HAP-1 (cell line): ENCODE results near the gene KRTAP3-2.

Experiments used
- DNase-seq, 2 experiments: peaks; one replicate each; pipeline ENCODE4 v3.0.0-alpha.2; 2016 to 2020; ENCODE audit warnings: low spot score in 2 of 2
- H3K27me3 ChIP-seq: fragments of 250-450 bp; sonication (Bioruptor Pico); 2 replicates; pipeline ENCODE4 v1.5.1; 2020; ENCODE audit warnings: low read depth, mild to moderate bottlenecking, moderate library complexity
- H3K36me3 ChIP-seq: fragments of 250-450 bp; sonication (Bioruptor Pico); replicated peaks from 2 replicates; pipeline ENCODE4 v1.5.1; 2020; ENCODE audit warnings: mild to moderate bottlenecking
- H3K4me1 ChIP-seq: fragments of 250-450 bp; sonication (Bioruptor Pico); 2 replicates; pipeline ENCODE4 v1.5.1; 2020; ENCODE audit warnings: mild to moderate bottlenecking
- H3K4me3 ChIP-seq: fragments of 250-450 bp; sonication (Bioruptor Pico); 2 replicates; pipeline ENCODE4 v1.5.1; 2020; ENCODE audit warnings: mild to moderate bottlenecking, moderate library complexity
- H3K9me3 ChIP-seq: fragments of 250-450 bp; sonication (Bioruptor Pico); 2 replicates; pipeline ENCODE4 v1.5.1; 2020; ENCODE audit warnings: mild to moderate bottlenecking, moderate library complexity
- in situ Hi-C: fragments of 300-500 bp; cut with MboI; formaldehyde crosslinking; loops from 3 replicates; pipeline ENCODE4 v1.14.3; 2020; ENCODE audit warnings: low sequenced_read_pairs, inconsistent platforms, mixed read lengths

Gene KRTAP3-2

GRCh38 chr17:40974366-40974765, 25.3 kb downstream of the KRTAP3-2 start:
- in situ Hi-C loops: no loop called here
- H3K9me3 ChIP-seq: no peaks in the 10 kb centered on the region
- no peak for DNase-seq
- H3K4me3 ChIP-seq: no peak overlapping the region
- H3K27me3 ChIP-seq: peaks cover 11% of the 10 kb centered on the region
- H3K36me3 ChIP-seq: no peaks in the 10 kb centered on the region
- H3K4me1 ChIP-seq: no peaks in the 10 kb centered on the region

DNA sequence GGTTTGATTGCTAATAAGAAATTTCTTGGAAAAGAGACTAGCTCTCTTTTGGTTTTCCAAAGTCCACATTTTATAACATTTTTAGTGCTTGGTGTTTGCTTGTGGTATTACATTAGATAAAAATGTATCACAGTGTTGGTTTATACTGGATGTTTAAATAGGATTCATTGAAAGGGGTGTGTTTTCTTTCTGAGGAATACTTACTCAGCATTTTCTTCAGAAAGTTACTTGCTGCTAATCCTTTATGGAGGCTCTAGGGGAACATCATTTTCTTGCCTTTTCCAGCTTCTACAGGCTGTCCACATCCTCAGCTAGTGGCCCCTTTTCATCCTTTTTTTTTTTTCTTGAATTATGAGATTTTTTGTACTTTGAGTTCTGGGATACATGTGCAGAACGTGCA, 32.1 kb downstream of the KRTAP3-2 start:
- Histone ChIP-seq H3K4me1 (no peaks in the 10 kb centered on the region), H3K9me3 (no peaks in the 10 kb centered on the region), H3K36me3 (no peaks in the 10 kb centered on the region), H3K27me3 (peaks cover 9% of the 10 kb centered on the region), H3K4me3 (no peak overlapping the region)
- in situ Hi-C loops: no loop called here
- no peak for DNase-seq

DNA sequence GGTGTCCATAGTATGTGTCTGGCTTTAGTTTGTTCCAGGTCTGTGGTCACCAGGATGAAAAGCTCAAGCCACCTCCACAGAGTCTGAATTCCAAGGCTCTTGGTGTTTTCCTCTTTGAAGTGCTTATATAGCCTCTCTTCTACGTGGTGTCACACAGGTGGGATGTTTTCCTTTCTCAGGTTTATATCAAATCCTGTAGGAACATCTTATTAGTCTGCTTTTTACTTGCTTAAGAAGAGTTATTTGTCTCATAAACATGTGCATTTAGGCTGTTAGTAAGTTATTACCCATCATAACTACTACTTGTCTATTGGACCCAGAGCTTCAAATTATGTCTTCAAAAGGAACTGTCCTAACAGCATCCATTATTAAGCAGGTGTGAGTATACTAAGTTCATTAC, 32.9 kb downstream of the KRTAP3-2 start, which contains the start of gene KRT39:
TSS of gene KRT39 (minus strand) at position 101 of the 400 bp plus-strand sequence. CDS start at position 9, 92 bp downstream.
- in situ Hi-C loops: no loop called here
- H3K9me3 ChIP-seq: no peaks in the 10 kb centered on the region

DNA sequence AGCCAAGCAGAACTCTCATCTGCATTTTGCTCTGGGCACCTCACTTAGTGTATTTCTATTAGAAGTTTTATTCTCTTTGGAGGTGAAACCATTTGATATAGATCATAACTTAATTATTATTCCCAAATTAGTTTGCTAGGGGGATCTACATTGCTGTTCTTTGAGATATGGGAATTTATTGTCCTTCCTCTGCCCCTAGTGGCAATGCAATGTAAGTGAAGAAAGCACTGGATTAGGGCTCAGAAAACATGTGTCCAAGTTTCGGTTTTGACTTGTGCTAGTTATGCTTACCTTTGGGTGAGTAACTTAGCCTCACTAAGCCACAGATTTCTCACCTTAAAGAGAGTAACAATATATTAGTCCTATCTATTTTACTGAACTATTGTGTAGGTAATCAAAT, 35.9 kb downstream of the KRTAP3-2 start:
- peak in 1 of 2 experiments; percentile 44 for DNase-seq
- H3K4me3 ChIP-seq: no peak overlapping the region
- no peaks in the 10 kb centered on the region for H3K9me3 ChIP-seq
- H3K36me3 ChIP-seq: no peaks in the 10 kb centered on the region
- in situ Hi-C loops: no loop called here
- peaks cover 4% of the 10 kb centered on the region; the same call in 1 of the 2 replicates for H3K27me3 ChIP-seq
- H3K4me1 ChIP-seq: no peaks in the 10 kb centered on the region

More for the DNA sequence above, 32.9 kb downstream of the KRTAP3-2 start, which contains the start of gene KRT39:
- Histone ChIP-seq H3K4me3 (no peak within 1 kb of the TSS), H3K27me3 (peaks cover 9% of the 10 kb centered on the region), H3K4me1 (no peaks in the 10 kb centered on the region), H3K36me3 (no peaks in the 10 kb centered on the region)
- no peak for DNase-seq

- in situ Hi-C loops: no loop called here
- DNase-seq: no peak
- Histone ChIP-seq H3K4me1 (no peaks in the 10 kb centered on the region), H3K9me3 (no peaks in the 10 kb centered on the region), H3K4me3 (no peak overlapping the region), H3K27me3 (peaks cover 4% of the 10 kb centered on the region; the same call in 1 of the 2 replicates), H3K36me3 (no peaks in the 10 kb centered on the region)
Measured at GRCh38 chr17:40962059-40962561, 37.6 kb downstream of the KRTAP3-2 start.

- Histone ChIP-seq H3K4me1 (no peaks in the 10 kb centered on the region; the same call in 1 of the 2 replicates), H3K36me3 (no peaks in the 10 kb centered on the region), H3K9me3 (no peaks in the 10 kb centered on the region), H3K27me3 (peaks cover under 1% of the 10 kb centered on the region; the same call in 1 of the 2 replicates), H3K4me3 (no peak overlapping the region)
- in situ Hi-C loops: no loop called here
- DNase-seq: no peak
Measured at GRCh38 chr17:40961591-40961990, 38.1 kb downstream of the KRTAP3-2 start.

DNA sequence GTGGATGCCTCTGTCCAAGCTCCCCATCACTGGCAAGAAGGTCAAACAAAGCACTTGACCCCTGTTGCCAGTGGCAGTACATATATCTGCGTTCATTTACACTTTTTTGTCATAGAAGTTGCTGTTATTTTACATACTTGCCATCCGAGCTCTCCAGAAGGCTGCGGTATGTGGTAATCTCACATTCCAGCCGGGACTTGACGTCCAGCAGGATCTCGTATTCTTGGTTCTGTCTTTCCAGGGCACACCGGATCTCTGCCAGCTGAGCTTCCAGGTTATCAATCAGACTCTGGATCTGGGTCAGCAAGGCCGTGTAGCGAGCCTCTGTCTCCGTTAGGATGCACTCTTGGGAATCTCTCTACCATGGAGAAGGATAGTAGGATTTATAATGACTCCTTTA, 39.6 kb downstream of the KRTAP3-2 start:
- DNase-seq: no peak
- Histone ChIP-seq H3K9me3 (no peaks in the 10 kb centered on the region), H3K4me1 (no peaks in the 10 kb centered on the region; the same call in 1 of the 2 replicates), H3K27me3 (no peaks in the 10 kb centered on the region), H3K36me3 (no peaks in the 10 kb centered on the region), H3K4me3 (no peak overlapping the region)
- in situ Hi-C loops: no loop called here

DNA sequence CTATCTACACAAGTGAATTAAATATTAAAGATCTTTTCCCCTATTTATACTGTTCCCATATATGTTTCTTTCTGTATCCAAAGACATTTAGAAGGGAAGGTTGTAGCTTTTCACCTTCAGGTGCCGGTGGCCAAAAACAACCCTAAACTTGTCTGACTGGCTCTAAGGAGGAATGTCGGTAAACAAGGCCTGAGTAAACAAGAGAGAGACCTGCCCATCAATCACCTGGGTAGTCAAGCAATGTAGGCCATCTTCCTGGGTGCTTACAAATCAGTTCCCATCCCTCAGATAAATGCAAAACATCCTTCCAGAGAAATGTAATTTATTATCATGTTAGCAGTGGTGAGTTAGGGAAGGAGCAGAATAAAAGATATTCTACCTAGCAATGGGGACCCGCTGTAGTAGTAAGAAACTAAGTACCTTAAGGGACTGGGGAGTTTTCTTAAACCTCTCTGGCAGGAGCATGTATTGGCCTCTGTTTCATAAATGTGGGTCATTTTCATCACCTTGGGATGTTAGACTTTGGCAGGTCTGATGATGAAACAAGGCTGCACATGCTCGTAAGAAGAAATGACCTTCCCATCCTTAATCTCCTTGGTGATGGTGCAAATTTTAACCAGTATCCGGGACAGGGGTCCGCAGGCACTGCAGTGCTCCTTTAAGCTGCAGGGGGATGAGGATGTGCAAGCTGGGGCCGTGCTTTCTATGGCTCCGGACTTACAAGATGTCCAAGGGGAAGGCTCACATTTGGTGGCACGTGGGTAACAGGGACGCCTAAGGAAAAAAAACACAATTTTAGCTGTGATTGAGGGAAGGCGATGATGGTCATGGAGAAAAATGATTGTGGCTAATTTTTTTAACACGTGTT, 41.4 kb downstream of the KRTAP3-2 start:
- no peak for DNase-seq
- H3K9me3 ChIP-seq: no peaks in the 10 kb centered on the region
- in situ Hi-C loops: no loop called here
- H3K4me1 ChIP-seq: no peaks in the 10 kb centered on the region; the same call in 1 of the 2 replicates
- H3K4me3 ChIP-seq: no peak overlapping the region
- no peaks in the 10 kb centered on the region for H3K36me3 ChIP-seq
- no peaks in the 10 kb centered on the region for H3K27me3 ChIP-seq

- in situ Hi-C loops: no loop called here
- no peaks in the 10 kb centered on the region for H3K36me3 ChIP-seq
- no peaks in the 10 kb centered on the region; the same call in 1 of the 2 replicates for H3K4me1 ChIP-seq
- no peak overlapping the region for H3K4me3 ChIP-seq
- H3K27me3 ChIP-seq: no peaks in the 10 kb centered on the region
- DNase-seq: no peak
- H3K9me3 ChIP-seq: no peaks in the 10 kb centered on the region
Measured at GRCh38 chr17:40956401-40957254, 43.1 kb downstream of the KRTAP3-2 start.

GRCh38 chr17:40953881-40954280, 45.8 kb downstream of the KRTAP3-2 start:
- H3K4me1 ChIP-seq: peaks cover 10% of the 10 kb centered on the region
- H3K9me3 ChIP-seq: no peaks in the 10 kb centered on the region
- H3K27me3 ChIP-seq: no peaks in the 10 kb centered on the region
- no peaks in the 10 kb centered on the region for H3K36me3 ChIP-seq
- H3K4me3 ChIP-seq: no peak overlapping the region
- no peak for DNase-seq
- in situ Hi-C loops: no loop called here

- Histone ChIP-seq H3K4me3 (no peak overlapping the region), H3K9me3 (no peaks in the 10 kb centered on the region), H3K4me1 (peaks cover 10% of the 10 kb centered on the region), H3K36me3 (no peaks in the 10 kb centered on the region), H3K27me3 (no peaks in the 10 kb centered on the region)
- in situ Hi-C loops: no loop called here
- no peak for DNase-seq
Measured at GRCh38 chr17:40952661-40953060, 47.0 kb downstream of the KRTAP3-2 start.

GRCh38 chr17:40952154-40952553, 47.6 kb downstream of the KRTAP3-2 start:
- H3K9me3 ChIP-seq: no peaks in the 10 kb centered on the region
- no peaks in the 10 kb centered on the region for H3K36me3 ChIP-seq
- peaks cover 10% of the 10 kb centered on the region for H3K4me1 ChIP-seq
- no peaks in the 10 kb centered on the region for H3K27me3 ChIP-seq
- no peak overlapping the region for H3K4me3 ChIP-seq
- DNase-seq: no peak
- in situ Hi-C loops: no loop called here

DNA sequence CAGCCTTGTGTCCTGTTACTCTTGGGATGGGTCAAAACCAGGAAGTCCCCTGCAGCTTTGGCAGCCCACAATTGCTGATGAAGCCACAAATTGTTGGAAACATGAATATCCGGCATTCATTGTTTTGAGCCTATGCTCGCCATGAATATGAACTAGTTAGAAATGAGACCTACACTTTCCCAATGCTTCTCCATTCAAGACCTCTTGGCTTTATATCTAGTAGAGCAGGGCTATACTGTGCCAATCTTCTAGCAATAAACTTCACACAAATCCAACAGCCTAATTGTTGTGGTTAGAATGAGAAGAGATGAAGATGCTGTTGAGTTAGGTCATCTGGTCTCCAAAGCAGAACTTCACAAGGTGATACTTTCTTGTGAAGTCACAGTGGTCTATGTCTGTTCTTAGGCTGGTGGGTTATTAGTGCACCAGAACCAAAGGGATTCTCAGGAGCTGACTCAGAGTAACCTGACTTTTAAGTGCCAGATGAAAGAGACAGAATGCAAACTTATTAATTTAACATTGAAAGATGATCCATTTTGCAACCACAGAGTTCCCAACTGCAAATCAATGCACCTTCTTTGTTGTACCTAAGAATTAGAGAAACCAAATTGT, 48.6 kb downstream of the KRTAP3-2 start:
- in situ Hi-C loops: no loop called here
- Histone ChIP-seq H3K9me3 (no peaks in the 10 kb centered on the region), H3K36me3 (no peaks in the 10 kb centered on the region), H3K27me3 (no peaks in the 10 kb centered on the region), H3K4me1 (peaks cover 10% of the 10 kb centered on the region), H3K4me3 (no peak overlapping the region)
- DNase-seq: no peak
